Motor neuron (in vitro differentiated cells): ENCODE results near the gene TRAPPC12. TPM values are rescaled to one million over a fixed set of nuclear protein-coding genes. Genes with fewer than 3 reads are reported as not detected.

Experiments used
- ATAC-seq, 8 experiments: fragments of 200-7000 bp; cut with Tn5 transposase; replicated peaks in 6 of 8; 2 replicates each; pipeline ENCODE4 v1.8.0; 2021; ENCODE audit warnings: mild to moderate bottlenecking in 8 of 8, moderate library complexity in 8 of 8
- H3K27ac ChIP-seq, 2 donors: fragments of 250-450 bp; sonication (Bioruptor Pico); 2 replicates each; pipeline ENCODE4 v1.9.0; 2021; ENCODE audit warnings: antibody characterized with exemption in 2 of 2, mild to moderate bottlenecking in 2 of 2, moderate library complexity in 1 of 2
- H3K4me1 ChIP-seq, 2 donors: fragments of 250-450 bp; sonication (Bioruptor Pico); replicated peaks in 1 of 2; 2 replicates each; pipeline ENCODE4 v1.6.1; 2021; ENCODE audit warnings: antibody characterized with exemption in 2 of 2, mild to moderate bottlenecking in 2 of 2, moderate library complexity in 1 of 2
- H3K4me3 ChIP-seq, 5 donors: fragments of 250-450 bp; sonication (Bioruptor Pico); 2 replicates each; pipeline ENCODE4 v1.9.0; 2021; ENCODE audit warnings: antibody characterized with exemption in 5 of 5, mild to moderate bottlenecking in 5 of 5, moderate library complexity in 4 of 5
- WGBS, 10 experiments: fragments of 450-650 bp; shearing (Covaris generic); methylation state at CpG; one replicate each; pipeline ENCODE4 v1.0.0; 2022; 5-methylcytosine and 5-hydroxymethylcytosine counted together
- in situ Hi-C, 9 experiments: fragments of 400-800 bp; cut with MboI; loops; one replicate each; pipeline ENCODE4 v1.15.0; 2021; ENCODE audit warnings: low sequenced_read_pairs in 9 of 9, low pct_unique_long_range_greater_than_20kb in 2 of 9; ENCODE audit not compliant: unreplicated experiment in 9 of 9
- total RNA-seq, 8 experiments: library from RNA; unstranded; fragments of 300-600 nt; gene quantifications; 2 replicates each; pipeline versions ENCODE4 v1.2.3 to v1.2.4, GENCODE V29; 2022

TRAPPC12 gene
- total RNA-seq, 8 experiments from 2014 or later: 40.1 to 228 (median 67.4) TPM

GRCh38 chr2:3464401-3465005 lies 85.0 kb downstream of the TRAPPC12 start:
- no peak for ATAC-seq
- in situ Hi-C loops: no loop called here
- WGBS, 10 experiments: 85 to 100% (median 95%) methylated on average over 1 to 10 of the region's 21 CpGs
- Histone ChIP-seq H3K4me3 (no peak overlapping the region), H3K27ac (no peak overlapping the region), H3K4me1 (peaks cover 26 to 36% of the 10 kb centered on the region in 2 donors)

GRCh38 chr2:3465328-3465727 lies 85.8 kb downstream of the TRAPPC12 start:
- in situ Hi-C loops: no loop called here
- Histone ChIP-seq H3K4me1 (peaks cover 19 to 28% of the 10 kb centered on the region in 2 donors), H3K27ac (no peak overlapping the region), H3K4me3 (no peak overlapping the region)
- 80 to 100% (median 96%) methylated on average over 1 to 16 of the region's 28 CpGs; no CpG with 5 or more reads in 2 of the 10 experiments for WGBS, 10 experiments
- no peak for ATAC-seq

GRCh38 chr2:3465844-3466481 lies 86.5 kb downstream of the TRAPPC12 start:
- no peak overlapping the region for H3K27ac ChIP-seq
- WGBS, 10 experiments: 17 to 100% (median 77%) methylated on average over 2 to 11 of the region's 13 CpGs; no CpG with 5 or more reads in 3 of the 10 experiments
- H3K4me1 ChIP-seq: peaks cover 14 to 21% of the 10 kb centered on the region in 2 donors
- no peak overlapping the region for H3K4me3 ChIP-seq
- peak in 2 of 8 experiments; percentile 51 to 68 for ATAC-seq
- in situ Hi-C loops: no loop called here

GRCh38 chr2:3466482-3466863 lies 87.0 kb downstream of the TRAPPC12 start:
- in situ Hi-C loops: no loop called here
- H3K4me1 ChIP-seq: peaks cover 9 to 16% of the 10 kb centered on the region in 2 donors
- no peak for ATAC-seq
- H3K27ac ChIP-seq: no peak overlapping the region
- H3K4me3 ChIP-seq: no peak overlapping the region
- WGBS, 10 experiments: 89 to 98% (median 95%) methylated on average over 5 to 9 of the region's 9 CpGs; no CpG with 5 or more reads in 7 of the 10 experiments

GRCh38 chr2:3466966-3467365 lies 87.5 kb downstream of the TRAPPC12 start:
- in situ Hi-C loops: no loop called here
- no peak overlapping the region for H3K27ac ChIP-seq
- WGBS, 10 experiments: 80 to 100% (median 94%) methylated on average over 1 to 11 of the region's 14 CpGs; no CpG with 5 or more reads in 6 of the 10 experiments

GRCh38 chr2:3467654-3468053 lies 88.2 kb downstream of the TRAPPC12 start:
- Histone ChIP-seq H3K27ac (no peak overlapping the region), H3K4me3 (no peak overlapping the region), H3K4me1 (peaks cover 5 to 8% of the 10 kb centered on the region in 2 donors)
- in situ Hi-C loops: no loop called here
- WGBS, 10 experiments: 97% methylated on average over 4 of the region's 15 CpGs; no CpG with 5 or more reads in 9 of the 10 experiments
- no peak for ATAC-seq

More at GRCh38 chr2:3466966-3467365, 87.5 kb downstream of the TRAPPC12 start:
- H3K4me3 ChIP-seq: no peak overlapping the region
- no peak for ATAC-seq
- H3K4me1 ChIP-seq: peaks cover 4 to 11% of the 10 kb centered on the region in 2 donors

- Histone ChIP-seq H3K27ac (no peak overlapping the region), H3K4me3 (no peak overlapping the region), H3K4me1 (peaks cover 9 to 11% of the 10 kb centered on the region in 2 donors)
- WGBS, 10 experiments: 80 to 100% (median 92%) methylated on average over 1 to 17 of the region's 31 CpGs
- ATAC-seq: no peak
- in situ Hi-C loops: no loop called here
These were observed 88.9 kb downstream of the TRAPPC12 start for GRCh38 chr2:3468296-3468988.

- ATAC-seq: no peak
- Histone ChIP-seq H3K4me3 (no peak overlapping the region), H3K4me1 (peaks cover 9 to 11% of the 10 kb centered on the region in 2 donors), H3K27ac (no peak overlapping the region)
- 95 to 100% (median 100%) methylated on average over 1 to 4 of the region's 7 CpGs; no CpG with 5 or more reads in 5 of the 10 experiments for WGBS, 10 experiments
- in situ Hi-C loops: no loop called here
These were observed 90.0 kb downstream of the TRAPPC12 start for GRCh38 chr2:3469486-3469885.

GRCh38 chr2:3470166-3470651 lies 90.7 kb downstream of the TRAPPC12 start:
- no peak overlapping the region for H3K4me3 ChIP-seq
- H3K27ac ChIP-seq: no peak overlapping the region
- peaks cover 9 to 13% of the 10 kb centered on the region in 2 donors for H3K4me1 ChIP-seq
- ATAC-seq: peak in 4 of 8 experiments; percentile 7 to 63 (median 46)
- WGBS, 10 experiments: 71 to 100% (median 80%) methylated on average over 1 to 4 of the region's 17 CpGs; no CpG with 5 or more reads in 5 of the 10 experiments
- in situ Hi-C loops: no loop called here

- Histone ChIP-seq H3K4me1 (peaks cover 11 to 15% of the 10 kb centered on the region in 2 donors), H3K27ac (no peak overlapping the region), H3K4me3 (no peak overlapping the region)
- peak in 2 of 8 experiments; percentile 17 to 32 for ATAC-seq
- WGBS, 10 experiments: 50 to 97% (median 84%) methylated on average over 1 to 17 of the region's 17 CpGs; no CpG with 5 or more reads in 2 of the 10 experiments
- in situ Hi-C loops: no loop called here
These were observed 91.6 kb downstream of the TRAPPC12 start for GRCh38 chr2:3470856-3471737.

- in situ Hi-C loops: no loop called here
- WGBS, 10 experiments: 71 to 100% (median 91%) methylated on average over 1 to 8 of the region's 10 CpGs; no CpG with 5 or more reads in 3 of the 10 experiments
- ATAC-seq: no peak
- H3K4me1 ChIP-seq: peaks cover 21% of the 10 kb centered on the region in 2 donors
- H3K27ac ChIP-seq: peak overlapping the region; percentile 17 to 58
- no peak overlapping the region for H3K4me3 ChIP-seq
These were observed 92.8 kb downstream of the TRAPPC12 start for GRCh38 chr2:3472296-3472695.

GRCh38 chr2:3472966-3473365 lies 93.5 kb downstream of the TRAPPC12 start:
- WGBS, 10 experiments: 40 to 94% (median 69%) methylated on average over 2 to 7 of the region's 10 CpGs; no CpG with 5 or more reads in 6 of the 10 experiments
- no peak overlapping the region for H3K4me3 ChIP-seq
- peak in 4 of 8 experiments; percentile 60 to 96 (median 94) for ATAC-seq
- H3K4me1 ChIP-seq: peaks cover 21% of the 10 kb centered on the region in 2 donors
- H3K27ac ChIP-seq: peak overlapping the region; percentile 34 to 58
- in situ Hi-C loops: no loop called here
